GM12878 (cell line): ENCODE measurements around the gene SNW1. TPM values are rescaled to one million over a fixed set of nuclear protein-coding genes. Genes with fewer than 3 reads are reported as not detected.
"Not testable (repeated sequence)": the region's sequence is repeated elsewhere in the genome, so short reads cannot be mapped to it uniquely, and the experiment has no call there.

Experiments
- ATAC-seq: fragments of 200-7000 bp; cut with Tn5 transposase; 3 replicates; pipeline ENCODE4 v1.9.1; 2020; ENCODE audit warnings: mild to moderate bottlenecking, moderate library complexity
- BruUV-seq: library from RNA; stranded (reverse); fragments of 400-500 nt; replicated peaks from 2 replicates; lab custom pipeline; 2021; lab: Mats Ljungman, UMichigan
- CTCF ChIA-PET: fragments of 300-600 bp; sonication (Branson Sonifier 250); formaldehyde crosslinking; extraction: SDS; loops from one replicate; lab custom pipeline; 2021; ENCODE audit warnings: inconsistent platforms; lab: Yijun Ruan, JAX
- POLR2A ChIA-PET: fragments of 350-600 bp; formaldehyde crosslinking; extraction: SDS; loops from one replicate; lab custom pipeline; 2021; ENCODE audit warnings: inconsistent platforms; lab: Charles Lee
- RAD21 ChIA-PET: fragments of 300-600 bp; sonication (Branson Sonifier 250); formaldehyde crosslinking; loops from one replicate; lab custom pipeline; 2023; ENCODE audit warnings: antibody characterized with exemption; ENCODE audit not compliant: unreplicated experiment; lab: Charles Lee
- SMC1A ChIA-PET: fragments of 300-600 bp; sonication (Branson Sonifier 250); formaldehyde crosslinking; loops from one replicate; lab custom pipeline; 2023; ENCODE audit not compliant: unreplicated experiment, uncharacterized antibody; lab: Charles Lee
- DNase-seq: peaks from one replicate; pipeline ENCODE4 v3.0.0-alpha.2; 2011; ENCODE audit warnings: low read depth, low spot score
- FAIRE-seq: peaks from 3 replicates; lab custom pipeline; 2011; peaks lifted over from hg19 to GRCh38; lab: Jason Lieb, UNC
- H2AFZ ChIP-seq: 2 replicates; pipeline ENCODE4 v1.6.0; 2011; ENCODE audit warnings: low read depth, low read length, control low read depth; ENCODE audit not compliant: control insufficient read depth
- H3K27ac ChIP-seq: 2 replicates; pipeline ENCODE4 v1.5.1; 2011; ENCODE audit warnings: control low read depth; ENCODE audit not compliant: control insufficient read depth, insufficient read depth
- H3K27me3 ChIP-seq, 2 experiments: replicated peaks in 1 of 2; 2 replicates each; pipeline versions ENCODE4 v1.6.0 to v1.6.1; 2011; ENCODE audit warnings: low read length in 1 of 2; ENCODE audit not compliant: control insufficient read depth in 2 of 2, insufficient read depth in 2 of 2
- H3K36me3 ChIP-seq, 2 experiments: 2 replicates each; pipeline ENCODE4 v1.5.1; 2011; ENCODE audit warnings: low read length in 1 of 2; ENCODE audit not compliant: control insufficient read depth in 2 of 2, insufficient read depth in 2 of 2
- H3K4me1 ChIP-seq: 2 replicates; pipeline ENCODE4 v1.6.1; 2011; ENCODE audit warnings: mild to moderate bottlenecking, low read length, moderate library complexity, mixed read lengths; ENCODE audit not compliant: control insufficient read depth, insufficient read depth
- H3K4me2 ChIP-seq: 2 replicates; pipeline ENCODE4 v1.6.0; 2011; ENCODE audit warnings: control low read depth; ENCODE audit not compliant: control insufficient read depth, insufficient read depth
- H3K4me3 ChIP-seq: fragments of 200-600 bp; sonication (generic); 2 replicates; pipeline ENCODE4 v1.5.1; 2016
- H3K79me2 ChIP-seq: 2 replicates; pipeline ENCODE4 v1.6.0; 2011; ENCODE audit warnings: low read length; ENCODE audit not compliant: control insufficient read depth, insufficient read depth
- H3K9ac ChIP-seq: 2 replicates; pipeline ENCODE4 v1.8.0; 2011; ENCODE audit warnings: low read length, control low read depth, mixed read lengths; ENCODE audit not compliant: control insufficient read depth, insufficient read depth
- H3K9me3 ChIP-seq: replicated peaks from 3 replicates; pipeline ENCODE4 v1.5.1; 2011; ENCODE audit warnings: mild to moderate bottlenecking, low read length; ENCODE audit not compliant: control insufficient read depth, insufficient read depth
- H4K20me1 ChIP-seq: 2 replicates; pipeline ENCODE4 v1.6.0; 2011; ENCODE audit not compliant: control insufficient read depth, insufficient read depth
- NFXL1 ChIP-seq: fragments of 450-650 bp; IDR thresholded peaks from 2 replicates; pipeline ENCODE4 v1.6.1; 2017; ENCODE audit warnings: antibody characterized with exemption, mild to moderate bottlenecking, borderline replicate concordance
- RB1 ChIP-seq: fragments of 450-650 bp; formaldehyde crosslinking; IDR thresholded peaks from 2 replicates; pipeline ENCODE4 v1.6.1; 2017; ENCODE audit warnings: mild to moderate bottlenecking, borderline replicate concordance
- ZZZ3 ChIP-seq: IDR thresholded peaks from 2 replicates; pipeline ENCODE4 v1.6.1; 2011; ENCODE audit warnings: low read depth; ENCODE audit not compliant: control insufficient read depth, insufficient read length
- WGBS: methylation state at CpG from one replicate; pipeline ENCODE4 v1.1.6; 2016; ENCODE audit warnings: low lambda C conversion rate; ENCODE audit not compliant: insufficient replicate concordance, insufficient coverage; ENCODE audit errors: missing lambda C conversion rate; 5-methylcytosine and 5-hydroxymethylcytosine counted together
- in situ Hi-C: fragments of 300-500 bp; cut with MboI; formaldehyde crosslinking; loops from 9 replicates; pipeline ENCODE4 v1.14.3; 2018; ENCODE audit warnings: mixed read lengths
- intact Hi-C: fragments of 100-400 bp; cut with micrococcal nuclease; formaldehyde crosslinking; loops from one replicate; pipeline ENCODE4 v1.14.2; 2022; ENCODE audit not compliant: unreplicated experiment
- polyA plus RNA-seq, 11 experiments: library from polyadenylated mRNA; depleted of rRNA in 4 of 11; unstranded in 6 of 11; stranded (reverse) in 5 of 11; fragments of >200 nt; fragmentation: Nextera tagmentation in 4 of 11; fragmentation: Illumina TruSeq in 1 of 11; extraction: Ambion mirVana in 4 of 11; extraction: Trizol in 1 of 11; gene quantifications; 1 replicate in 1 of 11; 2 replicates in 10 of 11; pipeline versions ENCODE4 v1.2.1 to v1.2.3, GENCODE V29; 2011 to 2016; ENCODE audit warnings: inconsistent platforms in 2 of 11, missing spikeins in 2 of 11, low read depth in 1 of 11
- total RNA-seq, 4 experiments: library from RNA; depleted of rRNA in 3 of 4; stranded (reverse); fragments of >200 nt in 3 of 4; fragmentation: Illumina TruSeq in 1 of 4; extraction: Trizol in 1 of 4; gene quantifications; 2 replicates each; pipeline versions ENCODE4 v1.2.1 to v1.2.3, GENCODE V29; 2013 to 2021
- TF ChIP-seq, protein P1 (sequence below): fragments of 450-650 bp; formaldehyde crosslinking; IDR thresholded peaks from 2 replicates; pipeline ENCODE4 v1.5.0; 2022; ENCODE audit warnings: mild to moderate bottlenecking, missing genetic modification characterization
- TF ChIP-seq, protein P2 (sequence below): fragments of 450-650 bp; IDR thresholded peaks from 2 replicates; pipeline ENCODE4 v1.6.1; 2017; ENCODE audit warnings: mild to moderate bottlenecking
- TF ChIP-seq, protein P3 (sequence below): fragments of 150-350 bp; IDR thresholded peaks from 2 replicates; pipeline ENCODE4 v1.6.1; 2016; ENCODE audit warnings: low read depth, low read length

Gene SNW1
- total and polyA plus RNA-seq, 10 of the 15 experiments (the other 5 are each of a cell fraction or from before 2014, with no cell fraction given) = 56.6 to 109 (median 75.7) TPM

DNA sequence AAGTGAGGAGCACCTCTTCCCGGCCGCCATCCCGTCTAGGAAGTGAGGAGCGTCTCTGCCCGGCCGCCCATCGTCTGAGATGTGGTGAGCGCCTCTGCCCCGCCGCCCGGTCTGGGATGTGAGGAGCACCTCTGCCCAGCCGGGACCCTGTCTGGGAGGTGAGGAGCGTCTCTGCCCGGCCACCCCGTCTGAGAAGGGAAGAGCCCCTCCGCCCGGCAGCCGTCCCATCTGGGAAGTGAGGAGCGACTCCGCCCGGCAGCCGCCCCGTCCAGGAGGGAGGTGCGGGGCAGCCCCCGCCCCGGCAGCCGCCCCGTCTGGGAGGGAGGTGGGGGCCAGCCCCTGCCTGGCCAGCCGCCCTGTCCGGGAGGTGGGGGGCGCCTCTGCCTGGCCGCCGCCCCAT lies 13.5 kb downstream of the SNW1 start:
- SMC1A ChIA-PET, ATAC-seq, H3K27me3 ChIP-seq, H4K20me1 ChIP-seq, POLR2A ChIA-PET, BruUV-seq, in situ Hi-C loops, CTCF ChIA-PET, RAD21 ChIA-PET, DNase-seq, H3K4me1 ChIP-seq, H3K4me2 ChIP-seq, intact Hi-C loops, H3K27ac ChIP-seq, FAIRE-seq, H3K4me3 ChIP-seq, H2AFZ ChIP-seq, H3K9ac ChIP-seq, H3K79me2 ChIP-seq, H3K9me3 ChIP-seq: not testable (repeated sequence)
- H3K36me3 ChIP-seq = peaks cover 0 to 28% of the 10 kb centered on the region in 2 experiments; a peak in 3 of 4 replicates
- WGBS = 97% methylated on average over 17 of the region's 33 CpGs

DNA sequence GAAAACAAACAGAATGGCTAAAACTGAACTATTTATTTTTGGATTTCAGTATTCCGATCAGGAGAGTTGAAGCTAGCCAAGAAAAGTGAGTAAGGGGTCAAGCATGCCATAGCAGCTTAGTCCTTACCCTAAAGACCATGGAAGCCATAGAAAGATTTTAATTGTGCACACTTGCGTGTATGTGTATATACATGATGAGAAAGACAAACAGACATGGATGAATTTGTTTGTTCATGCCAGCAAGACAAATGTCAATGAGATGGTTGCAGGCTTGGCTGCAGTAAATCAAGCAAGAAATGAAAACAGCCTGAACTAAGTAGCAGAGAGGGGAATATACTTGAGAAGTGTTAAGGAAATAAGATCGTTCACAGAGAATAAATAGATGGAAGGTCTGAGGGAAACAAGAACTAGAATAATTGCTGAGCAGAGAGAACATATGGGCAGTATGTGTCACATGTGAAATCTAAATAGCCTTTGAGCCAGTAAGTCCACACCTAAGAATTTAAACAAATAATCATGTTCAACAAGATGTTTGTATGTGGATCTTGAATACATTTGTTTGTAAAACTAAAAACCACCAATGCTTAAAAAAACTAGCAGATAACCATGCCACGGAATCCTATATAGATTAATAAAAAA lies 14.8 kb downstream of the SNW1 start:
- Histone ChIP-seq H3K9ac (no peak overlapping the region), H3K4me2 (no peak overlapping the region), H3K9me3 (no peaks in the 10 kb centered on the region), H3K4me3 (no peak overlapping the region), H3K27ac (no peak overlapping the region), H4K20me1 (no peaks in the 10 kb centered on the region), H3K27me3 (no peaks in the 10 kb centered on the region), H3K79me2 (peaks cover 3% of the 10 kb centered on the region), H3K36me3 (peaks cover 0 to 24% of the 10 kb centered on the region in 2 experiments; a peak in 3 of 4 replicates), H2AFZ (no peak overlapping the region), H3K4me1 (no peaks in the 10 kb centered on the region)
- intact Hi-C loops = no loop called here
- POLR2A ChIA-PET = no interaction called here
- CTCF ChIA-PET = no interaction called here
- WGBS = 94% methylated on average over 4 of the region's 4 CpGs
- SMC1A ChIA-PET = no interaction called here
- no peak for ATAC-seq
- RAD21 ChIA-PET = no interaction called here
- BruUV-seq = no TSS peak
- in situ Hi-C loops = no loop called here
- FAIRE-seq = no peak
- no peak for DNase-seq
- TF ChIP-seq, protein P1, sequence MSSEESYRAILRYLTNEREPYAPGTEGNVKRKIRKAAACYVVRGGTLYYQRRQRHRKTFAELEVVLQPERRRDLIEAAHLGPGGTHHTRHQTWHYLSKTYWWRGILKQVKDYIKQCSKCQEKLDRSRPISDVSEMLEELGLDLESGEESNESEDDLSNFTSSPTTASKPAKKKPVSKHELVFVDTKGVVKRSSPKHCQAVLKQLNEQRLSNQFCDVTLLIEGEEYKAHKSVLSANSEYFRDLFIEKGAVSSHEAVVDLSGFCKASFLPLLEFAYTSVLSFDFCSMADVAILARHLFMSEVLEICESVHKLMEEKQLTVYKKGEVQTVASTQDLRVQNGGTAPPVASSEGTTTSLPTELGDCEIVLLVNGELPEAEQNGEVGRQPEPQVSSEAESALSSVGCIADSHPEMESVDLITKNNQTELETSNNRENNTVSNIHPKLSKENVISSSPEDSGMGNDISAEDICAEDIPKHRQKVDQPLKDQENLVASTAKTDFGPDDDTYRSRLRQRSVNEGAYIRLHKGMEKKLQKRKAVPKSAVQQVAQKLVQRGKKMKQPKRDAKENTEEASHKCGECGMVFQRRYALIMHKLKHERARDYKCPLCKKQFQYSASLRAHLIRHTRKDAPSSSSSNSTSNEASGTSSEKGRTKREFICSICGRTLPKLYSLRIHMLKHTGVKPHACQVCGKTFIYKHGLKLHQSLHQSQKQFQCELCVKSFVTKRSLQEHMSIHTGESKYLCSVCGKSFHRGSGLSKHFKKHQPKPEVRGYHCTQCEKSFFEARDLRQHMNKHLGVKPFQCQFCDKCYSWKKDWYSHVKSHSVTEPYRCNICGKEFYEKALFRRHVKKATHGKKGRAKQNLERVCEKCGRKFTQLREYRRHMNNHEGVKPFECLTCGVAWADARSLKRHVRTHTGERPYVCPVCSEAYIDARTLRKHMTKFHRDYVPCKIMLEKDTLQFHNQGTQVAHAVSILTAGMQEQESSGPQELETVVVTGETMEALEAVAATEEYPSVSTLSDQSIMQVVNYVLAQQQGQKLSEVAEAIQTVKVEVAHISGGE (CRISPR knock-in tag) = no peak
- TF ChIP-seq, protein P2, sequence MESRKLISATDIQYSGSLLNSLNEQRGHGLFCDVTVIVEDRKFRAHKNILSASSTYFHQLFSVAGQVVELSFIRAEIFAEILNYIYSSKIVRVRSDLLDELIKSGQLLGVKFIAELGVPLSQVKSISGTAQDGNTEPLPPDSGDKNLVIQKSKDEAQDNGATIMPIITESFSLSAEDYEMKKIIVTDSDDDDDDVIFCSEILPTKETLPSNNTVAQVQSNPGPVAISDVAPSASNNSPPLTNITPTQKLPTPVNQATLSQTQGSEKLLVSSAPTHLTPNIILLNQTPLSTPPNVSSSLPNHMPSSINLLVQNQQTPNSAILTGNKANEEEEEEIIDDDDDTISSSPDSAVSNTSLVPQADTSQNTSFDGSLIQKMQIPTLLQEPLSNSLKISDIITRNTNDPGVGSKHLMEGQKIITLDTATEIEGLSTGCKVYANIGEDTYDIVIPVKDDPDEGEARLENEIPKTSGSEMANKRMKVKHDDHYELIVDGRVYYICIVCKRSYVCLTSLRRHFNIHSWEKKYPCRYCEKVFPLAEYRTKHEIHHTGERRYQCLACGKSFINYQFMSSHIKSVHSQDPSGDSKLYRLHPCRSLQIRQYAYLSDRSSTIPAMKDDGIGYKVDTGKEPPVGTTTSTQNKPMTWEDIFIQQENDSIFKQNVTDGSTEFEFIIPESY = no peak
- TF ChIP-seq RB1 (no peak), NFXL1 (no peak), ZZZ3 (no peak)
- TF ChIP-seq, protein P3, sequence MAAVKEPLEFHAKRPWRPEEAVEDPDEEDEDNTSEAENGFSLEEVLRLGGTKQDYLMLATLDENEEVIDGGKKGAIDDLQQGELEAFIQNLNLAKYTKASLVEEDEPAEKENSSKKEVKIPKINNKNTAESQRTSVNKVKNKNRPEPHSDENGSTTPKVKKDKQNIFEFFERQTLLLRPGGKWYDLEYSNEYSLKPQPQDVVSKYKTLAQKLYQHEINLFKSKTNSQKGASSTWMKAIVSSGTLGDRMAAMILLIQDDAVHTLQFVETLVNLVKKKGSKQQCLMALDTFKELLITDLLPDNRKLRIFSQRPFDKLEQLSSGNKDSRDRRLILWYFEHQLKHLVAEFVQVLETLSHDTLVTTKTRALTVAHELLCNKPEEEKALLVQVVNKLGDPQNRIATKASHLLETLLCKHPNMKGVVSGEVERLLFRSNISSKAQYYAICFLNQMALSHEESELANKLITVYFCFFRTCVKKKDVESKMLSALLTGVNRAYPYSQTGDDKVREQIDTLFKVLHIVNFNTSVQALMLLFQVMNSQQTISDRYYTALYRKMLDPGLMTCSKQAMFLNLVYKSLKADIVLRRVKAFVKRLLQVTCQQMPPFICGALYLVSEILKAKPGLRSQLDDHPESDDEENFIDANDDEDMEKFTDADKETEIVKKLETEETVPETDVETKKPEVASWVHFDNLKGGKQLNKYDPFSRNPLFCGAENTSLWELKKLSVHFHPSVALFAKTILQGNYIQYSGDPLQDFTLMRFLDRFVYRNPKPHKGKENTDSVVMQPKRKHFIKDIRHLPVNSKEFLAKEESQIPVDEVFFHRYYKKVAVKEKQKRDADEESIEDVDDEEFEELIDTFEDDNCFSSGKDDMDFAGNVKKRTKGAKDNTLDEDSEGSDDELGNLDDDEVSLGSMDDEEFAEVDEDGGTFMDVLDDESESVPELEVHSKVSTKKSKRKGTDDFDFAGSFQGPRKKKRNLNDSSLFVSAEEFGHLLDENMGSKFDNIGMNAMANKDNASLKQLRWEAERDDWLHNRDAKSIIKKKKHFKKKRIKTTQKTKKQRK = no peak
